T-helper 9 cell (primary cell): ENCODE data around the gene BAIAP2L1.
"Not testable (repeated sequence)": the region's sequence is repeated elsewhere in the genome, so short reads cannot be mapped to it uniquely, and the experiment has no call there.

ENCODE experiments used
- DNase-seq: peaks from one replicate; pipeline ENCODE4 v3.0.0-alpha.2; 2020
- total RNA-seq, 2 donors: gene quantifications; one replicate each; lab custom pipeline; 2026; lab: John Stamatoyannopoulos, UW

The BAIAP2L1 gene, protein sequence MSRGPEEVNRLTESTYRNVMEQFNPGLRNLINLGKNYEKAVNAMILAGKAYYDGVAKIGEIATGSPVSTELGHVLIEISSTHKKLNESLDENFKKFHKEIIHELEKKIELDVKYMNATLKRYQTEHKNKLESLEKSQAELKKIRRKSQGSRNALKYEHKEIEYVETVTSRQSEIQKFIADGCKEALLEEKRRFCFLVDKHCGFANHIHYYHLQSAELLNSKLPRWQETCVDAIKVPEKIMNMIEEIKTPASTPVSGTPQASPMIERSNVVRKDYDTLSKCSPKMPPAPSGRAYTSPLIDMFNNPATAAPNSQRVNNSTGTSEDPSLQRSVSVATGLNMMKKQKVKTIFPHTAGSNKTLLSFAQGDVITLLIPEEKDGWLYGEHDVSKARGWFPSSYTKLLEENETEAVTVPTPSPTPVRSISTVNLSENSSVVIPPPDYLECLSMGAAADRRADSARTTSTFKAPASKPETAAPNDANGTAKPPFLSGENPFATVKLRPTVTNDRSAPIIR
- 1.2 to 2.4 reads per million in 2 donors for total RNA-seq

GRCh38 chr7:98400542-98401340, at the start of gene BAIAP2L1:
BAIAP2L1 (minus strand) TSS chr7:98401090; CDS start chr7:98400852, 238 bp downstream.
- peak; percentile 61 for DNase-seq

DNA sequence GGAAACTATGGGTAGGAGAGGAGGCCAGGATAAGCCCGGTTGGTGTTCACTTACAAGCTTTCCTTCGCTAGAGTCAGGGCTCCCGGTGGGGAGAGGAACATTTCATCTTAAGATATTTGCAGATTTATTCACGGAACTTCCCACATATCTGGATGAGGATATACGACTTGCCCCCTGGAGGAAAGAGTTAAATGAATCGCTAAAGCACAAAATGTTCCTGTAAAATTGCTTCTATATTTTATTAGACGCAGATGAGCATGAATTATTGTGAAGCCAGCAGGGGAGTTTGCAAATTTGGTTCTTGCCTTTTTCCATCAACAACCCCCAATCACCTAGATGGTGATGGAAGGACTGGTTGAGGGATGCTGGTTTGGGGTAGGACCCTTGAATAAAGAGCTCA, 47.9 kb upstream of the BAIAP2L1 start:
- DNase-seq = no peak

GRCh38 chr7:98440992-98441391, 40.1 kb upstream of the BAIAP2L1 start:
- DNase-seq = not testable (repeated sequence)

DNA sequence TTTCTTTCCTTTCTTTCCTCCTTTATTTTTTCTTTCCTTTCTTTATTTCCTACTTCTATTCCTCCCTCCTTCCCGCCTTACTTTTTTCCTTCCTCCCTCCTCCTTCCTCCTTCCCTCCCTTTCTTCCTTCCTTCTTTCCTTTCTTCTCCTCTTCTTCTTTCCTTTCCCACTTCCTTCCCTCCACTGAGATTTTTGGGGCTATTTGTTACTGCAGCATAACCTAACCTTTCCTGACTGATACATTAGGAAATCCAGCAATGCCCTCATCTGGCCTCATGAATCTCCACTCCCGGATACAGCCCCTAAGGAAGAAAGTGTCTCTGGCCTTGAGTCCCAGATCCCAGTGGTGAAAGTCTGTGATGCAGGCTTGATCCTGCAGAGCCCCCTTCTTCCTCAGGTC, 38.6 kb upstream of the BAIAP2L1 start:
- DNase-seq = no peak

DNA sequence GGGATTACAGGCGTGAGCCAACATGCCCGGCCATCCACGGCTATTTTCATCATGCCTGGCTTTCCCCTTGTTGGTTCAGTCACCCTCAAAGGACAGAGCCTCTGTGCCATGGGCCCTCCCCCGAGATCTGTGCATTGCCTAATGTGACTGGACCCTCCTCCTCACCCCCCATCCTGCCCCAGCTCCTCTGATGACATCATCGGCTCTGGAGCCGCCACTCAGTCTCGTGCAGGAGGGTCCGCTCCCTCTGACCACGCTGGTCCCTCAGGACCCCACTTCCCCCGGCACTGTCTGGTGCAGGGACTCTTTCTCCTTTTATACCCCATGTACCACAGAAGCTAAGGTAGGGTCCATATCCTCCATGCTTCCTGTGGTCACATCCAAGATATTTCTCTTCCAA, 33.2 kb upstream of the BAIAP2L1 start:
- DNase-seq = no peak

GRCh38 chr7:98429799-98430198, 28.9 kb upstream of the BAIAP2L1 start:
- DNase-seq = no peak

- no peak for DNase-seq
Measured at GRCh38 chr7:98423043-98423442, 22.2 kb upstream of the BAIAP2L1 start.

GRCh38 chr7:98420966-98421612, 20.2 kb upstream of the BAIAP2L1 start:
- peak; percentile 52 for DNase-seq

DNA sequence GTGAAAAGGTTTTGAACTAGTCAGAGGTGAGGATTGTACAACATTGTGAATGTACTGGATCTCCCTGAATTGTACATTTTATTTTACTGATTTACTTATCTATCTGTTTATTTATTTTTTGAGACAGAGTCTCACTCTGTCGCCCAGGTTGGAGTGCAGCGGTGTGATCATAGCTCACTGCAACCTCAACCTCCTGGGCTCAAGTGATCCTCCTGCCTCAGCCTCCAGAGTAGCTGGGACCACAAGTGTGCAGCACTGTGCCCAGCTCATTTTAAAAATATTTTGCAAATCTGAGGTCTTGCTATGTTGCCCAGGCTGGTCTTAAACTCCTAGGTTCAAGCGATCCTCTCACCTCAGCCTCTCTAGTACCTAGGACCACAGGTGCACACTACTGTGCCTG, 19.1 kb upstream of the BAIAP2L1 start:
- DNase-seq = not testable (repeated sequence)

- not testable (repeated sequence) for DNase-seq
Measured at GRCh38 chr7:98419316-98419691, 18.4 kb upstream of the BAIAP2L1 start.

DNA sequence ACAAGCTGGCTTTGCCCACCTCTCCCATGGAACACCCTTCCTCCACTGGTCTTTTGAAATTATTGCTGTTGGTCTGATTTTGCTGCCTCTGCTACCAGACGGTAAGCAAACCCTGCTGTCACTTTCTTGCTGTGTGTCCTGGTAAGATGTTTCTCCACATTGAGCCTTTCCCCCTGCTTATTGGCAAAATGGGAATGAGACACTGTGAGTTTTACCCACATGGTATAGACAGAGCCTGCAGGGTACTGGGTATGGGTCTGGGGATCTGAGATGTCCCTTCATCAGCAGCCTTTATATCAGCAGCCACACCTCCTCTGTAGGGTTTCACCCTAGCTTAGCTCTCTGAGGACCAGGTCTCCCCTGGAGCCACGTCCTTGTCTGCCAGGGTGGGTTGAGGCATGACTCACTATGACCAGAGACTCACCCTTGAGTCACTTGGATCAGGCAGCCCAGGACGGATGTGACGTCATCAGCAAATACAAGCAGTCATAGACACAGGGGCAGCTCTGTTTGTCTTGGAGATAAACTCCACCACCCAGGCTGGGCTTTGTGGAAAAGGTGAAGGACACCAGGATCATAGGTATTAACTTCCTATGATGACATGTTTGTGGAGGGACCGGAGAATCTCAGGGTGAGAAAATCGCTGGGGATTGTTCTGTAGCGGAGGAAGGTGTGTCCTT, 17.9 kb upstream of the BAIAP2L1 start:
- no peak for DNase-seq

GRCh38 chr7:98418271-98418635, 17.4 kb upstream of the BAIAP2L1 start:
- no peak for DNase-seq

DNA sequence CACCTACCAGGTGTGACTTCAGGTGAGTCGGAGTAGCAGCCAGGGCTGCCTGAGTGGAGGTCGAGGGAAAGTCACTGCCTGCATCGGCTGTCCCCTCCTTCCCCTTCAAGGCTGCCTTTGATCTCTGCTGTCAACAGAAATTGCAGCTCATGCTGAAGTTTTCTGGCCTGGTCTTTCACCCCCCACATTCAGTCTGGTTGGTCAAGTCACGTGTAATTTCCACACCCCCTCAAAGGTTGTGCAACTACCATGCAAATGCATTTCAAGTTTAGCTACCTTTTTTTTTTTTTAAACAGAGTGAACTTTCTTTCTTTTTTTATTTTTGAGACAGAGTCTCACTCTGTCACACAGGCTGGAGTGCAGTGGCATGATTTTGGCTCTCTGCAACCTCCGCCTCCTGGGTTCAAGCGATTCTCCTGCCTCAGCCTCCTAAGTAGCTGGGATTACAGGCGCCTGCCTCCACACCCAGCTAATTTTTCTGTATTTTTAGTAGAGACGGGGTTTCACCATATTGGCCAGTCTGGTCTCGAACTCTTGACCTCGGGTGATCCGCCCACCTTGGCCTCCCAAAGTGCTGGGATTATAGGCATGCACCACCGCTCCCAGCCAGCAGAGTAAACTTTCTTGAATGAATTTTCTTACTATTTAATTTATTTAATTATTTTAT, 16.8 kb upstream of the BAIAP2L1 start:
- not testable (repeated sequence) for DNase-seq

DNA sequence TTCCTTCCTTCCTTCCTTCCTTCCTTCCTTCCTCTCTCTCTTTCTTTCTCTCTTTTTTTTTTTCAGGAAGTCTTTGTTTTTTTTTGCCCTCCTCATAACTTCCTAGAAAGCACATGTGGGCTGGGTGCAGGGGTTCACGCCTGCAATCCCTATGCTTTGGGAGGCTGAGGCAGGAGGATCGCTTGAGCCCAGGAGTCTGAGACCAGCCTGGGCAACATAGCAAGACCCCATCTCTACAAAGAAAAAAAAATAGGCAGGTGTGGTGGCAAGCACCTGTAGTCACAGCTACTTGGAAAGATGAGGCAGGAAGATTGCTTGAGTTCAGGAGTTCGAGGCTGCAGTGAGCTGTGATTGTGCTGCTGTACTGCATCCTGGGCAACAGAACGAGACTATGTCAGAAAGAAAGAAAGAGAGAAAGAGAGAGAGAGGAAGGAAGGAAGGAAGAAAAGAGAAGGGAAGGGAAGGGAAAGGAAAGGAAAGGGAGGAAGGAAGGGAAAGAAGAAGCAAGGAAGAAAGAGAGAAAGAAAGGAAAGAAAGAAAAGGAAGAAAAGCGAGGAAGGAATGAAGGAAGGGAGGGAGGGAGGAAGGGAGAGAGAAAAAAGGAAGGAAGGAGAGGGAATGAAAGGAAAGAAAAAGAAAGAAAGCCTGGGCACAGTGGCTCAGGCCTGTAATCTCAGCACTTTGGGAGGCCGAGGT, 13.5 kb upstream of the BAIAP2L1 start:
- no peak for DNase-seq

DNA sequence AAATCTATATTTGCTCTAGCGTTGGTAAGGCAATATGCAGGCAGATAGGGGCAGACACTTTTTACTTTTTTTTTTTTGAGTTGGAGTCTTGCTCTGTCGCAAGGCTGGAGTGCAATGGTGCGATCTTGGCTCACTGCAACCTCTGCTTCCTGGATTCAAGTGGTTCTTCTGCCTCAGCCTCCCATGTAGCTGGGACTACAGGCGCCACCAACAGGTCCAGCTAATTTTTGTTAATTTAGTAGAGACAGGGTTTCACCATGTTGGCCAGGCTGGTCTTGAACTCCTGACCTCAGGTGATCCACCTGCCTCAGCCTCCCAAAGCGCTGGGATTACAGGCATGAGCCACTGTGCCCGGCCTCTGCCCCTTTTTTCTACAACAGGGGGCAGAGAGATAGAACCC, 12.8 kb upstream of the BAIAP2L1 start:
- not testable (repeated sequence) for DNase-seq

- no peak for DNase-seq
Measured at GRCh38 chr7:98409843-98410242, 9.0 kb upstream of the BAIAP2L1 start.

DNA sequence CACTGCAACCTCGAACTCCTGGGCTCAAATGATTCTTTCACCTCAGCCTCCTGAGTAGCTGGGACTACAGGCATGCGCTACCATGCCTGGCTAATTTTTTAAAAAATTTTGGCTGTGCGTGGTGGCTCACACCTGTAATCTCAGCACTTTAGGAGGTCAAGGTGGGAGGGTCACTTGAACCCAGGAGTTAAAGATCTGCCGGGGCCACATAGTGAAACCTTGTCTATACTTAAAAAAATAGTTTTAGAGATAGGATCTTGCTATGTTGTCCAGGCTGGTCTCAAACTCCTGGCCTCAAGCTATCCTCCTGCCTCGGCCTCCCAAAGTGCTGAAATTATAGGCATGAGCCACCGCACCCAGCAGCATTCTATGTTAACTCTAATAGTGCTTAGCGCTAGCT, 7.3 kb upstream of the BAIAP2L1 start:
- not testable (repeated sequence) for DNase-seq

DNA sequence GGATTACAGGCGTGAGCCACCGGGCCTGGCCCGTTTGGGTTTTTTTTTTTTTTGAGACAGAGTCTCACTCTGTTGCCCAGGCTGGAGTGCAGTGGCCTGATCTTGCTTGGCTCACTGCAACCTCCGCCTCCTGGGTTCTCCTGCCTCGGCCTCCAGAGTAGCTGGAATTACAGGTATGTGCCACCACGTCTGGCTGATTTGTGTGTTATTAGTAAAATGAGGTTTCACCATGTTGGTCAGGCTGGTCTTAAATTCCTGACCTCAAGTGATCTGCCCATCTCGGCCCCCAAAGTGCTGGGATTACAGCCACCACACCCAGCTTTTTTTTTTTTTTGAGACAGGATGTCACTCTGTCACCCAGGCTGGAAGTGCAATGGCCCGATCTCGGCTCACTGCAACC, 5.9 kb upstream of the BAIAP2L1 start:
- no peak for DNase-seq

- DNase-seq = no peak
Measured at GRCh38 chr7:98404840-98405239, 4.0 kb upstream of the BAIAP2L1 start.

- no peak for DNase-seq
Measured at GRCh38 chr7:98399890-98400541, 874 bp downstream of the BAIAP2L1 start.

DNA sequence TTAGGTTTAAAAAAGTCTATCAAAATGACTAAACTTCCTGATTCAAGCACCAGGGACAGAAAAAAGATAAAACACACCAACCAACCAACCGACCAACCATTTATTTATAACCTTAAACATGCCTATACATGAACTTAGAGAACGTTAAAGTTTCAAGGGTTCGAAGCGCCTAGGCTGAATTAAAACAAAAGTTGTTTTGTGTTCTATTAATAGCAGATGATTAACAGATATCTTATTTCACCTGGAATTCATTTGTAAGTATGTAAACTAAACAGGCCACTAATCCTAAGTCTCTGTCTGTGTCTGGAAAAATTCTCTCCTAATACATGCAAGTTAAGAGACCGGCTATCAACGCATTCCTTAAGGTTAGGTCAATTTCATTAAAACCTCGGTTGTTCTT, 1.4 kb downstream of the BAIAP2L1 start:
- DNase-seq = no peak
